Aorta (tissue), 5 donors: ENCODE data around the gene C10orf90. TPM values are rescaled to one million over a fixed set of nuclear protein-coding genes. Genes with fewer than 3 reads are reported as not detected.

Experiments
- ATAC-seq: fragments of 200-7000 bp; cut with Tn5 transposase; one replicate; pipeline ENCODE4 v1.9.1; 2022; ENCODE audit warnings: moderate library complexity; ENCODE audit not compliant: low FRiP score
- DNase-seq, 2 donors: peaks; one replicate each; pipeline ENCODE4 v3.0.0-alpha.2; 2020
- H3K27ac ChIP-seq, 2 donors: one replicate each; pipeline ENCODE4 v1.5.1; 2013; ENCODE audit warnings: low read length in 2 of 2, mild to moderate bottlenecking in 2 of 2, moderate library complexity in 2 of 2, control low read depth in 1 of 2, inconsistent platforms in 1 of 2, low read depth in 1 of 2
- H3K27me3 ChIP-seq, 2 donors: one replicate each; pipeline ENCODE4 v1.6.1; 2013; ENCODE audit warnings: control low read depth in 1 of 2, low read length in 1 of 2, mild to moderate bottlenecking in 1 of 2, moderate library complexity in 1 of 2; ENCODE audit not compliant: insufficient read depth in 2 of 2, control insufficient read depth in 1 of 2
- H3K36me3 ChIP-seq, 2 donors: one replicate each; pipeline ENCODE4 v1.6.1; 2013; ENCODE audit warnings: control low read depth in 1 of 2, low read length in 1 of 2, mild to moderate bottlenecking in 1 of 2; ENCODE audit not compliant: insufficient read depth in 2 of 2, control insufficient read depth in 1 of 2
- H3K4me1 ChIP-seq, 2 donors: one replicate each; pipeline ENCODE4 v1.6.1; 2013; ENCODE audit warnings: low read length in 2 of 2, control low read depth in 1 of 2, mild to moderate bottlenecking in 1 of 2, moderate library complexity in 1 of 2; ENCODE audit not compliant: insufficient read depth in 2 of 2, control insufficient read depth in 1 of 2
- H3K4me3 ChIP-seq, 2 donors: one replicate each; pipeline ENCODE4 v1.5.1; 2013; ENCODE audit warnings: low read length in 2 of 2, control low read depth in 1 of 2, mild to moderate bottlenecking in 1 of 2
- H3K9me3 ChIP-seq: one replicate; pipeline ENCODE4 v1.6.1; 2013; ENCODE audit warnings: mild to moderate bottlenecking, low read length; ENCODE audit not compliant: control insufficient read depth
- WGBS, 2 donors: extraction: QIAGEN DNeasy Blood & Tissue Kit; methylation state at CpG; one replicate each; pipeline ENCODE4 v1.1.7; 2013; 5-methylcytosine and 5-hydroxymethylcytosine counted together
- intact Hi-C, 2 donors: fragments of 100-400 bp; cut with DNase I; formaldehyde crosslinking; loops; one replicate each; pipeline versions ENCODE4 v1.14.2 to v1.15.0; 2022
- polyA plus RNA-seq, 2 donors: library from polyadenylated mRNA; stranded (reverse); fragments of 200-250 nt; gene quantifications; one replicate each; pipeline ENCODE4 v1.2.3, GENCODE V29; 2013
- total RNA-seq, 2 donors: library from RNA; stranded (reverse); fragmentation: NEBNext Ultra II Directional; extraction: Animal tissue kit (Norgen Biotek cat#: 25700); gene quantifications; one replicate each; pipeline ENCODE4 v1.2.1, GENCODE V29; 2021
- donor health status: healthy with polysubstance abuse.
- donor health status: Bipolar disorder and iron deficiency.
- donor health status: DM: no; HTN: no; CAD: no.
- donor health status: DM: no; HTN: no; CAD: no.
- donor health status: DM: yes; HTN: yes; CAD: no.

Gene C10orf90
- total and polyA plus RNA-seq, 4 donors = not detected

GRCh38 chr10:126461289-126461940 lies 209.1 kb downstream of the C10orf90 start:
- Histone ChIP-seq H3K4me3 (no peak overlapping the region), H3K36me3 (no peaks in the 10 kb centered on the region), H3K4me1 (no peaks in the 10 kb centered on the region), H3K27me3 (no peaks in the 10 kb centered on the region), H3K27ac (no peak overlapping the region), H3K9me3 (no peaks in the 10 kb centered on the region)
- ATAC-seq (no peak), DNase-seq (no peak)
- intact Hi-C loops = no loop called here
- WGBS, 2 donors = 84 to 85% methylated on average over 14 of the region's 14 CpGs

DNA sequence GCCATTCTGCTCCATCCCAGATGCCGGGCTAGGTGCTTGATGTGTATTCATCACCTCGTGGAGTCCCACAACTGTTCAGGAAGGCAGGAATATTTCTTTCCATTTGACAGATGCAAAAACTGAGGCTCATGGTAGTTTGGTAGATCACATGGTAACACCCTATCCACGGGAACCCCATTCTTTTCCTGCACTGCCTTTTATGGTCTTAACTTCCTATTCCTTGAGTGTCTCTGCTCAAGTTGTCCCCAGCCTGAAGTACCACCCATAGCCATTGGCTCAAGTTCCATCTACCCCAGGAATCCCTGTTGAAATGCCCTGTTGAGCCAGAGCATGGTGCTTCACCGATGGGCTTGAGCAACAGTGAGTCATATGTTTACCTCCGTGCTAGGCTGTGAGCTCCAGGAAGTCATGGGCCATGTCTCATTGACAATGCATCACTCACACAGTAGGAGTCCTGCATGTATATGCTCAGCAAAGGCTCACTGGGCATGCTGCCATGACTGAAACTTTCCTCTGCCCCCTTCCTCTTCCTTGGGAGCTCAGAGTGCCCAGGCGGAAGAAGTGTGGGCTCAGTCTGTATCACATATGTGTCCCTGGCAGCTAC lies 210.5 kb downstream of the C10orf90 start:
- intact Hi-C loops = no loop called here
- no peaks in the 10 kb centered on the region for H3K36me3 ChIP-seq
- no peaks in the 10 kb centered on the region for H3K9me3 ChIP-seq
- 73 to 80% methylated on average over 6 of the region's 6 CpGs for WGBS, 2 donors
- H3K4me3 ChIP-seq = no peak overlapping the region
- ATAC-seq (no peak), DNase-seq (no peak)
- H3K4me1 ChIP-seq = no peaks in the 10 kb centered on the region
- H3K27ac ChIP-seq = no peak overlapping the region
- no peaks in the 10 kb centered on the region for H3K27me3 ChIP-seq

GRCh38 chr10:126459032-126459831 lies 211.3 kb downstream of the C10orf90 start:
- ATAC-seq (peak; percentile 27), DNase-seq (no peak)
- H3K36me3 ChIP-seq = no peaks in the 10 kb centered on the region
- no peaks in the 10 kb centered on the region for H3K4me1 ChIP-seq
- intact Hi-C loops = no loop called here
- H3K4me3 ChIP-seq = no peak overlapping the region
- no peak overlapping the region for H3K27ac ChIP-seq
- no peaks in the 10 kb centered on the region for H3K9me3 ChIP-seq
- 48 to 55% methylated on average over 20 of the region's 20 CpGs for WGBS, 2 donors
- no peaks in the 10 kb centered on the region for H3K27me3 ChIP-seq

DNA sequence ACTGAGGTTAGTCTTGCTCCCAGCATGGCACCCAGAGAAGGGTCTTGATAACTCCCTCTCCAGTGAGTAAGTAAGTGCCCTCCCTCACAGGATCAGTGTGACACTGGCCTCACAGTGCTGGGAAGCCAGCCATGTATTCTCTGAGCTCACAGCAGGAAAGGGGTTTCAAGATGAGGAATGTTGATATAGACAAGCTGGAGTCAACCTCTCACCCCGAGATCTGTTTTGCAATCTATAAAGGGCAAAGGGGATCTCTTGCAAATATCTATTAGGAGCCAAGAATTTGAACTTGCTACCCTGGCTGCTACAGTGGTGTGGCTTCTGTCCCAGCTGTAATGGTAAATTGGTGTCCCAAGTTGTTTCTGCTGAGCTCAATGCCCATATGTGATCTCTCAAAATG lies 212.0 kb downstream of the C10orf90 start:
- H3K27me3 ChIP-seq = no peaks in the 10 kb centered on the region
- 15 to 23% methylated on average over 1 of the region's 1 CpG for WGBS, 2 donors
- H3K4me1 ChIP-seq = no peaks in the 10 kb centered on the region
- intact Hi-C loops = no loop called here
- no peaks in the 10 kb centered on the region for H3K9me3 ChIP-seq
- H3K4me3 ChIP-seq = no peak overlapping the region
- H3K36me3 ChIP-seq = no peaks in the 10 kb centered on the region
- ATAC-seq = no peak
- no peak for DNase-seq
- H3K27ac ChIP-seq = no peak overlapping the region

- H3K27ac ChIP-seq = no peak overlapping the region
- intact Hi-C loops = no loop called here
- no peaks in the 10 kb centered on the region for H3K27me3 ChIP-seq
- 83 to 87% methylated on average over 5 of the region's 5 CpGs for WGBS, 2 donors
- no peaks in the 10 kb centered on the region for H3K4me1 ChIP-seq
- no peak overlapping the region for H3K4me3 ChIP-seq
- no peak for ATAC-seq
- H3K9me3 ChIP-seq = no peaks in the 10 kb centered on the region
- DNase-seq = no peak
- no peaks in the 10 kb centered on the region for H3K36me3 ChIP-seq
These were observed 213.9 kb downstream of the C10orf90 start for GRCh38 chr10:126456632-126457031.

DNA sequence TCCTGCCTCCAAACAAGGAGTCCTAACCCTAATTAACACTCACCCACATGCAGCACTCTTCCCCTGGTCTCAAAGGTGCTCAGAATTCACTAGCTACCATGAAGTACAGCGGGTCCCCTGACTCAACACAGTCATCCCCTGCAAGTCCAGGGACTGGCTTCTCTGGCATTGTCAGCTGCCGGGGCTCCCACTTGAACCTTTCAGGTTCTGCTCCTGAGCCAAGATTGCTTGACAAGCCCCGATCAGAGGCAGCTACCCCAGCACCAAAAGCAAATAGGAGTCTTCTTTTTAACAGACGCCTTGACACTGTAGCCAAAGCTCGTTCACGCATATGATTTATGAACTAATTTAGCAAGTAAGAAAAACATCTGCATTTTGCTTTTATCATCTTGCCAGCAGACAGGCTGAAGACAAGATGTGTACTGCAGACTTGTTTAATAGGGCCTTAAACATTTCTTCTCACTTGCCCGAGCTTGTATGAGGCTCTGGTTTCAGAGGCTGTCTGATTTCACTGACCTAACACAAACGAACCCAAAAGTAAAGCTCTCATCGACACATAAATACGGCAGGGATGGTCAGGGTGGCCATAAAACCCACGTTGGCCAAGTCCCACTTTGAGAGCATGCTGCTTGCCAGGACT lies 214.6 kb downstream of the C10orf90 start:
- intact Hi-C loops = no loop called here
- H3K9me3 ChIP-seq = no peaks in the 10 kb centered on the region
- H3K27ac ChIP-seq = no peak overlapping the region
- H3K36me3 ChIP-seq = no peaks in the 10 kb centered on the region
- ATAC-seq (no peak), DNase-seq (no peak)
- H3K4me1 ChIP-seq = no peaks in the 10 kb centered on the region
- H3K27me3 ChIP-seq = no peaks in the 10 kb centered on the region
- WGBS, 2 donors = 27 to 30% methylated on average over 11 of the region's 11 CpGs
- no peak overlapping the region for H3K4me3 ChIP-seq

DNA sequence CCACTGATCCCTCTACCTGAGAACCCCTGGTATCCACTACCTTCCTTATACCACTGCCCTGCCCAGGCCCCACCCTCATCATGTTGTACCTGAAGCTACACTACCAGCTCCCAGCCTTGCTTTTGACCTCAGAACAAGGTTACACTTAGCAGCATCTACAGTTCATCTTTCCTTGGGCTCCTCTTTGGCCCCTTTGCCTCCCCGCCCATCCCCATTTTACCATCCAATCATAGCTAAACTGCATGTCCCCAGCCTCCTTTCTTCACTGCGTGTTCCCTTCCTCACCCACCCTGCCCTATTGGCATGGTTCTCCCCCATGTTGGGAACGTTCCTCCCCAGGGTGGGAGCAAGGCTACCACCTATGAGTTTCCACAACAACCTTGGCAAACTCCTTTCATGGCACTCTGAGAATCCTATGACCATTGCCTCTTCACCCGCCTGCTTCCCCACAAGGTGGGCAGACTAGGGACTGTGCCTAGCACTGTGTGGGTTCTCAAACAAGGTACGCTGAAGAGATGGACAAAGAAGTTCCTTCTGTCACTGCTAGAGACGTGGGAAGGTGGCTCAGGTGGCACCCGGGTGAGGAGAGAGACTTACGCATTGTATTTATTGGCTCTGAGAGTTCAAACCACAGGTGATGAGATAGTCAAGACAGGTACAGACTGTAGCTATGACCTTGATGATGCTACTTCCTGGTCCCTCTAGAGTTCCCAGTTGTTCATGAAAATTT lies 215.3 kb downstream of the C10orf90 start:
- Histone ChIP-seq H3K4me1 (no peaks in the 10 kb centered on the region), H3K4me3 (no peak overlapping the region), H3K27ac (no peak overlapping the region), H3K27me3 (no peaks in the 10 kb centered on the region), H3K9me3 (no peaks in the 10 kb centered on the region), H3K36me3 (no peaks in the 10 kb centered on the region)
- intact Hi-C loops = no loop called here
- ATAC-seq = no peak
- no peak for DNase-seq
- 84 to 85% methylated on average over 8 of the region's 8 CpGs for WGBS, 2 donors

GRCh38 chr10:126454045-126454751 lies 216.3 kb downstream of the C10orf90 start:
- Histone ChIP-seq H3K27me3 (no peaks in the 10 kb centered on the region), H3K9me3 (no peaks in the 10 kb centered on the region), H3K36me3 (no peaks in the 10 kb centered on the region), H3K4me1 (no peaks in the 10 kb centered on the region), H3K27ac (no peak overlapping the region), H3K4me3 (no peak overlapping the region)
- intact Hi-C loops = no loop called here
- WGBS, 2 donors = 81 to 87% methylated on average over 4 of the region's 4 CpGs
- ATAC-seq = no peak
- no peak for DNase-seq
